H1 (cell line): Measurements from ENCODE around the gene RAB43. TPM values are rescaled to one million over a fixed set of nuclear protein-coding genes. Genes with fewer than 3 reads are reported as not detected.
"Not testable (repeated sequence)": the region's sequence is repeated elsewhere in the genome, so short reads cannot be mapped to it uniquely, and the experiment has no call there.

Source experiments
- CTCF ChIA-PET: fragments of 300-600 bp; sonication (Branson Sonifier 250); formaldehyde crosslinking; loops from one replicate; lab custom pipeline; 2021; ENCODE audit not compliant: partially characterized antibody; lab: Charles Lee
- POLR2A ChIA-PET: fragments of 300-600 bp; sonication (Branson Sonifier 250); formaldehyde crosslinking; loops from one replicate; lab custom pipeline; 2021; ENCODE audit warnings: inconsistent platforms; ENCODE audit not compliant: partially characterized antibody; lab: Charles Lee
- DNase-seq, 2 experiments: peaks; one replicate each; pipeline versions ENCODE4 v3.0.0 to v3.0.0-alpha.2; 2010 to 2022; ENCODE audit warnings: low spot score in 2 of 2, low read depth in 1 of 2, mixed read lengths in 1 of 2
- FAIRE-seq: peaks from 2 replicates; lab custom pipeline; 2011; peaks lifted over from hg19 to GRCh38; lab: Jason Lieb, UNC
- H2AFZ ChIP-seq: 2 replicates; pipeline ENCODE4 v1.8.1; 2012; ENCODE audit warnings: low read length, inconsistent platforms
- H2AK5ac ChIP-seq: 2 replicates; pipeline ENCODE4 v1.6.1; 2013; ENCODE audit warnings: low read depth, low read length
- H2BK120ac ChIP-seq: replicated peaks from 2 replicates; pipeline ENCODE3; 2013; ENCODE audit warnings: low read depth, low read length, inconsistent platforms
- H2BK12ac ChIP-seq: 2 replicates; pipeline ENCODE4 v1.6.1; 2013; ENCODE audit warnings: low read depth, low read length
- H2BK15ac ChIP-seq: 2 replicates; pipeline ENCODE4 v1.6.1; 2013; ENCODE audit warnings: low read length
- H2BK20ac ChIP-seq: 2 replicates; pipeline ENCODE4 v1.6.1; 2013; ENCODE audit warnings: low read length
- H2BK5ac ChIP-seq: 2 replicates; pipeline ENCODE4 v1.6.1; 2013; ENCODE audit warnings: low read depth, low read length
- H3K14ac ChIP-seq: 2 replicates; pipeline ENCODE4 v1.6.1; 2013; ENCODE audit warnings: inconsistent platforms; ENCODE audit not compliant: insufficient read length
- H3K18ac ChIP-seq: 2 replicates; pipeline ENCODE4 v1.6.1; 2013; ENCODE audit warnings: low read length; ENCODE audit errors: extremely low read depth
- H3K23ac ChIP-seq: 2 replicates; pipeline ENCODE4 v1.6.1; 2013; ENCODE audit warnings: inconsistent platforms; ENCODE audit not compliant: insufficient read length
- H3K23me2 ChIP-seq: 2 replicates; pipeline ENCODE4 v1.6.1; 2013; ENCODE audit warnings: low read depth, low read length
- H3K27ac ChIP-seq: 2 replicates; pipeline ENCODE4 v1.6.1; 2011; ENCODE audit warnings: low read depth, low read length, inconsistent platforms
- H3K27me3 ChIP-seq, 4 experiments: replicated peaks in 1 of 4; 1 replicate in 1 of 4; 2 replicates in 3 of 4; pipeline versions ENCODE4 v1.6.1 to v1.8.1; 2011 to 2013; ENCODE audit warnings: low read length in 3 of 4, mild to moderate bottlenecking in 3 of 4, inconsistent platforms in 2 of 4, mixed read lengths in 2 of 4, moderate library complexity in 1 of 4; ENCODE audit not compliant: control insufficient read depth in 3 of 4, insufficient read depth in 3 of 4; ENCODE audit errors: extremely low read depth in 1 of 4
- H3K36me3 ChIP-seq, 4 experiments: 2 replicates each; pipeline versions ENCODE4 v1.6.1 to v1.8.1; 2011 to 2013; ENCODE audit warnings: mild to moderate bottlenecking in 4 of 4, low read length in 3 of 4, moderate library complexity in 2 of 4, control low read depth in 1 of 4, inconsistent platforms in 1 of 4; ENCODE audit not compliant: insufficient read depth in 4 of 4, control insufficient read depth in 2 of 4
- H3K4ac ChIP-seq: replicated peaks from 2 replicates; pipeline ENCODE3; 2013; ENCODE audit warnings: low read length, low read depth, mixed read lengths, inconsistent platforms; ENCODE audit not compliant: insufficient read length
- H3K4me1 ChIP-seq, 4 experiments: replicated peaks in 1 of 4; 1 replicate in 1 of 4; 2 replicates in 3 of 4; pipeline versions ENCODE4 v1.6.1 to v1.8.1; 2011 to 2013; ENCODE audit warnings: low read length in 3 of 4, inconsistent platforms in 2 of 4, mixed read lengths in 1 of 4; ENCODE audit not compliant: insufficient read depth in 4 of 4, control insufficient read depth in 3 of 4
- H3K4me2 ChIP-seq, 2 experiments: 2 replicates each; pipeline versions ENCODE4 v1.6.1 to v1.8.1; 2011 to 2013; ENCODE audit warnings: low read depth in 2 of 2, low read length in 2 of 2, control low read depth in 1 of 2, inconsistent platforms in 1 of 2, mild to moderate bottlenecking in 1 of 2; ENCODE audit not compliant: insufficient read depth in 1 of 2
- H3K4me3 ChIP-seq, 4 experiments: fragments of 200-600, 300-600 bp in 1 of 4; sonication (generic), shearing (Covaris generic), sonication (Bioruptor Twin) in 1 of 4; 2 replicates each; pipeline versions ENCODE4 v1.5.1 to v1.8.1; 2011 to 2016; ENCODE audit warnings: low read length in 4 of 4, low read depth in 3 of 4, control low read depth in 2 of 4, inconsistent platforms in 2 of 4, mild to moderate bottlenecking in 2 of 4, mixed read lengths in 1 of 4, moderate library complexity in 1 of 4; ENCODE audit not compliant: insufficient read depth in 2 of 4; ENCODE audit errors: extremely low read depth in 1 of 4
- H3K56ac ChIP-seq: replicated peaks from 2 replicates; pipeline ENCODE3; 2013; ENCODE audit warnings: low read depth, mild to moderate bottlenecking, mixed read lengths, low read length, inconsistent platforms; ENCODE audit not compliant: insufficient read length
- H3K79me1 ChIP-seq: 2 replicates; pipeline ENCODE4 v1.6.1; 2013; ENCODE audit warnings: low read depth, low read length, control low read depth
- H3K79me2 ChIP-seq, 2 experiments: 2 replicates each; pipeline versions ENCODE4 v1.6.1 to v1.8.1; 2012 to 2013; ENCODE audit warnings: low read length in 2 of 2, mild to moderate bottlenecking in 2 of 2, inconsistent platforms in 1 of 2; ENCODE audit not compliant: insufficient read depth in 2 of 2, control insufficient read depth in 1 of 2
- H3K9ac ChIP-seq, 4 experiments: replicated peaks in 1 of 4; 1 replicate in 1 of 4; 2 replicates in 3 of 4; pipeline versions ENCODE4 v1.6.1 to v1.8.1; 2011 to 2013; ENCODE audit warnings: low read depth in 3 of 4, low read length in 3 of 4, control low read depth in 2 of 4, mild to moderate bottlenecking in 2 of 4, moderate library complexity in 2 of 4, inconsistent platforms in 1 of 4; ENCODE audit errors: extremely low read depth in 1 of 4
- H3K9me3 ChIP-seq, 2 experiments: 2 replicates each; pipeline versions ENCODE4 v1.6.1 to v1.8.1; 2012 to 2013; ENCODE audit warnings: mild to moderate bottlenecking in 2 of 2, moderate library complexity in 2 of 2, control low read depth in 1 of 2, inconsistent platforms in 1 of 2, low read depth in 1 of 2, low read length in 1 of 2, mixed read lengths in 1 of 2; ENCODE audit not compliant: insufficient read depth in 2 of 2
- H4K20me1 ChIP-seq, 2 experiments: replicated peaks in 1 of 2; 2 replicates each; pipeline versions ENCODE3 to v1.8.1; 2011 to 2013; ENCODE audit warnings: inconsistent platforms in 2 of 2, low read length in 2 of 2, mild to moderate bottlenecking in 1 of 2; ENCODE audit not compliant: insufficient read depth in 2 of 2, control insufficient read depth in 1 of 2
- H4K5ac ChIP-seq: 2 replicates; pipeline ENCODE4 v1.6.1; 2013; ENCODE audit warnings: low read length, low read depth, mixed read lengths, inconsistent platforms; ENCODE audit not compliant: insufficient read length
- H4K8ac ChIP-seq: 2 replicates; pipeline ENCODE4 v1.8.0; 2013; ENCODE audit warnings: mild to moderate bottlenecking, moderate library complexity, low read length, inconsistent platforms; ENCODE audit not compliant: insufficient read depth; ENCODE audit errors: extremely low read depth
- H4K91ac ChIP-seq: replicated peaks from 2 replicates; pipeline ENCODE3; 2013; ENCODE audit warnings: low read length, mixed read lengths, inconsistent platforms; ENCODE audit not compliant: insufficient read length
- WGBS, 2 experiments: shearing (Covaris generic) in 1 of 2; methylation state at CpG; one replicate each; pipeline versions ENCODE4 v1.1.6 to v1.1.7; 2013 to 2015; ENCODE audit warnings: low lambda C conversion rate in 2 of 2, mixed read lengths in 2 of 2, inconsistent platforms in 1 of 2, low coverage in 1 of 2, missing lambda C conversion rate in 1 of 2; ENCODE audit not compliant: insufficient replicate concordance in 2 of 2, insufficient coverage in 1 of 2, insufficient read length in 1 of 2; ENCODE audit errors: extremely low coverage in 1 of 2, missing lambda C conversion rate in 1 of 2; 5-methylcytosine and 5-hydroxymethylcytosine counted together
- polyA plus RNA-seq, 7 experiments: library from polyadenylated mRNA; depleted of rRNA in 3 of 7; stranded (reverse) in 5 of 7; unstranded in 2 of 7; fragments of >200 nt in 5 of 7; fragments of 200-250 nt in 2 of 7; gene quantifications; 1 replicate in 5 of 7; 2 replicates in 1 of 7; 4 replicates in 1 of 7; pipeline versions ENCODE4 v1.2.1 to v1.2.3, GENCODE V29; 2011 to 2013; ENCODE audit warnings: missing spikeins in 2 of 7, mixed read lengths in 2 of 7
- total RNA-seq: library from RNA; stranded (reverse); fragmentation: NEBNext Ultra II Directional; extraction: Animal tissue kit (Norgen Biotek cat#: 25700); gene quantifications from 2 replicates; pipeline ENCODE4 v1.2.1, GENCODE V29; 2021

Gene RAB43
- total and polyA plus RNA-seq, 2 of the 8 experiments (the other 6 are each of a cell fraction or from before 2014, with no cell fraction given), result 13.1 to 19.4 TPM

DNA sequence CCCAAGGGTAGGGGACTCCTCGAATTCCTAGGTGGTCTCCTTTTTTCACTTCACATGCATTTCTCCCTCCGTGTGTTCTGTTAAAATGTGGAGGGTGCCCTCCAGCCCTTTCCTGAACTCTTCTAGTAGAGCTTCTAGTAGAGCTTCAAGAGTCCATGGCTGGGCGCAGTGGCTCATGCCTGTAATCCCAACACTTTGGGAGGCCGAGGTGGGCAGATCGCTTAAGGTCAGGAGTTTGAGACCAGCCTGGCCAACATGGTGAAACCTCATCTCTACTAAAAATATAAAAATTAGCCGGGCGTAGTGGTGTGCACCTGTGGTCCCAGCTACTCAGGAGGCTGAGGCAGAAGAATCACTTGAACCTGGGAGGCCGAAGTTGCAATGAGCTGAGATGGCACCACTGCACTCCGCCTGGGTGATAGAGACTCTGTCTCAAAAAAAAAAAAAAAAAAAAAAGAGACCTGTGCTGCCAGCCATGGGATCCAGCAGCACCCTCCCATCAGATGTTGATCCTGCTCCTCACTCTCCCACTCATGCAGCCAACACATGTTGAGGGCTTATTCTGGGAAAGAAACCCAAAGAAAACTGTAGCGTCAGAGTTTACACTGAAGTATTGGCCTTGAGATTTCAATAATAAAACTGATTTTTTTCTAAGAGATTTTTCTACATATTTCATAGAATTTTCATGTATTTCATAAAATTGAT lies 10.4 kb downstream of the RAB43 start:
- H3K79me2 ChIP-seq, result peaks cover 0 to 27% of the 10 kb centered on the region in 2 experiments; a peak in 2 of 4 replicates
- not testable (repeated sequence) for H4K91ac ChIP-seq, H3K79me1 ChIP-seq, H3K9ac ChIP-seq, H3K27me3 ChIP-seq, H2BK15ac ChIP-seq, H3K4me1 ChIP-seq, H2BK20ac ChIP-seq, DNase-seq, H4K5ac ChIP-seq, H3K56ac ChIP-seq, H4K20me1 ChIP-seq, H3K36me3 ChIP-seq, H3K23ac ChIP-seq, H2BK12ac ChIP-seq, FAIRE-seq, H3K4me3 ChIP-seq, H2BK120ac ChIP-seq, H2AFZ ChIP-seq, H3K18ac ChIP-seq, H3K4me2 ChIP-seq, H2AK5ac ChIP-seq, H3K9me3 ChIP-seq, H3K27ac ChIP-seq, H3K23me2 ChIP-seq, H3K14ac ChIP-seq, H3K4ac ChIP-seq, H2BK5ac ChIP-seq
- ChIA-PET CTCF (interaction anchor here (0.7 kb wide), 1 partner anchor 466 kb away, joined by 3 read pairs; no protein-coding TSS in a partner anchor), POLR2A (interaction anchor here (1.2 to 1.5 kb wide), 3 partner anchors 9 to 11 kb away, joined by 3 to 4 read pairs (median 4); partner anchors contain the start of gene RAB43)
- peak overlapping the region; percentile 12; the same call in 1 of the 2 replicates for H4K8ac ChIP-seq
- 92% methylated on average over 10 of the region's 10 CpGs; no CpG with 5 or more reads in 1 of the 2 experiments for WGBS, 2 experiments
